ENCODE measurements around the gene DRAM2. TPM values are rescaled to one million over a fixed set of nuclear protein-coding genes. Genes with fewer than 3 reads are reported as not detected.

DRAM2 gene
- total RNA-seq (ENCODE audit: low replicate concordance) = 61.6 and 97.7 TPM in 2 replicates

GRCh38 chr1:111139956-111140679 is at the start of gene DRAM2, which contains the start of gene CEPT1:
Gene DRAM2, minus strand, starts transcription at chr1:111140093. Its CDS starts 8,539 bp downstream, at chr1:111131554.
Gene CEPT1, plus strand, starts transcription at chr1:111140223. Its CDS starts 7,492 bp downstream, at chr1:111147715.

Other genes starting within 250 kb of the DRAM2 start
- 3.2 and 9.5 TPM in 2 replicates for gene LRIF1, start 176.2 kb downstream of the DRAM2 start, total RNA-seq (ENCODE audit: low replicate concordance)
- gene CEPT1, start 130 bp upstream of the DRAM2 start, total RNA-seq (ENCODE audit: low replicate concordance) = 28.8 and 34.0 TPM in 2 replicates
- gene DENND2D, start 60.6 kb upstream of the DRAM2 start, total RNA-seq (ENCODE audit: low replicate concordance) = 2.5 and 8.5 TPM in 2 replicates
- gene CHI3L2, start 87.6 kb upstream of the DRAM2 start, total RNA-seq (ENCODE audit: low replicate concordance) = 0.45 and 4.4 TPM in 2 replicates
- gene CHIA, start 150.8 kb upstream of the DRAM2 start, total RNA-seq (ENCODE audit: low replicate concordance) = not detected in 2 replicates